Endothelial cell of umbilical vein (primary cell): ENCODE data around the gene ZNF423.

Experiments
- MYC ChIP-seq: IDR thresholded peaks from one replicate; pipeline ENCODE4 v1.6.1; 2011; ENCODE audit warnings: mild to moderate bottlenecking, low read depth, low read length
- TF ChIP-seq, protein P1 (sequence below), 2 donors: IDR thresholded peaks; 1 replicate in 1 of 2; 2 replicates in 1 of 2; pipeline ENCODE4 v1.5.1; 2011; ENCODE audit warnings: low read length in 2 of 2, mild to moderate bottlenecking in 2 of 2, moderate library complexity in 2 of 2, control low read depth in 1 of 2, inconsistent platforms in 1 of 2, low read depth in 1 of 2; ENCODE audit not compliant: insufficient read depth in 1 of 2; ENCODE audit errors: extremely low read depth in 1 of 2

- TF ChIP-seq, protein P1, sequence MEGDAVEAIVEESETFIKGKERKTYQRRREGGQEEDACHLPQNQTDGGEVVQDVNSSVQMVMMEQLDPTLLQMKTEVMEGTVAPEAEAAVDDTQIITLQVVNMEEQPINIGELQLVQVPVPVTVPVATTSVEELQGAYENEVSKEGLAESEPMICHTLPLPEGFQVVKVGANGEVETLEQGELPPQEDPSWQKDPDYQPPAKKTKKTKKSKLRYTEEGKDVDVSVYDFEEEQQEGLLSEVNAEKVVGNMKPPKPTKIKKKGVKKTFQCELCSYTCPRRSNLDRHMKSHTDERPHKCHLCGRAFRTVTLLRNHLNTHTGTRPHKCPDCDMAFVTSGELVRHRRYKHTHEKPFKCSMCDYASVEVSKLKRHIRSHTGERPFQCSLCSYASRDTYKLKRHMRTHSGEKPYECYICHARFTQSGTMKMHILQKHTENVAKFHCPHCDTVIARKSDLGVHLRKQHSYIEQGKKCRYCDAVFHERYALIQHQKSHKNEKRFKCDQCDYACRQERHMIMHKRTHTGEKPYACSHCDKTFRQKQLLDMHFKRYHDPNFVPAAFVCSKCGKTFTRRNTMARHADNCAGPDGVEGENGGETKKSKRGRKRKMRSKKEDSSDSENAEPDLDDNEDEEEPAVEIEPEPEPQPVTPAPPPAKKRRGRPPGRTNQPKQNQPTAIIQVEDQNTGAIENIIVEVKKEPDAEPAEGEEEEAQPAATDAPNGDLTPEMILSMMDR (IDR thresholded peaks at IDR 0.05; ENCODE audit: extremely low read depth in 1 of 2, insufficient read depth in 1 of 2, low read depth in 1 of 2, low read length in 2 of 2): no peak
- TF ChIP-seq MYC: no peak
Observed at GRCh38 chr16:49637511-49637910, 218.4 kb downstream of the ZNF423 start.
